Neural cell (in vitro differentiated cells): ENCODE results near the gene BABAM2.

Source experiments
- EP300 ChIP-seq: fragments of 450-650 bp; conservative IDR thresholded peaks from 2 replicates; pipeline ENCODE4 v1.6.1; 2014; ENCODE audit warnings: antibody characterized with exemption, mild to moderate bottlenecking, moderate library complexity; ENCODE audit not compliant: poor library complexity, severe bottlenecking
- EZH2 ChIP-seq: fragments of 200-600, 300-800 bp; shearing (Covaris generic), sonication (generic); IDR thresholded peaks from 2 replicates; pipeline ENCODE4 v1.6.1; 2014; ENCODE audit warnings: antibody characterized with exemption, low read length, borderline replicate concordance, mild to moderate bottlenecking; ENCODE audit not compliant: insufficient read depth, poor library complexity, severe bottlenecking
- MXI1 ChIP-seq: fragments of 450-650 bp; conservative IDR thresholded peaks from 2 replicates; pipeline ENCODE4 v1.6.1; 2014; ENCODE audit warnings: antibody characterized with exemption, mild to moderate bottlenecking; ENCODE audit not compliant: poor library complexity, severe bottlenecking
- POLR2AphosphoS5 ChIP-seq: IDR thresholded peaks from 2 replicates; pipeline ENCODE4 v1.6.1; 2012
- RAD21 ChIP-seq: fragments of 450-650 bp; conservative IDR thresholded peaks from 2 replicates; pipeline ENCODE4 v1.6.1; 2014; ENCODE audit warnings: antibody characterized with exemption, mild to moderate bottlenecking, moderate library complexity
- REST ChIP-seq: IDR thresholded peaks from 2 replicates; pipeline ENCODE4 v1.6.1; 2012; ENCODE audit warnings: borderline replicate concordance
- SMC3 ChIP-seq: fragments of 450-650 bp; conservative IDR thresholded peaks from 2 replicates; pipeline ENCODE4 v1.6.1; 2014; ENCODE audit warnings: antibody characterized with exemption, mild to moderate bottlenecking, moderate library complexity; ENCODE audit not compliant: poor library complexity
- TAF1 ChIP-seq: IDR thresholded peaks from 2 replicates; pipeline ENCODE4 v1.6.1; 2012; ENCODE audit warnings: low read depth
- TF ChIP-seq, protein P1 (sequence below): fragments of 450-650 bp; IDR thresholded peaks from 2 replicates; pipeline ENCODE4 v1.5.1; 2014; ENCODE audit warnings: antibody characterized with exemption, mild to moderate bottlenecking, moderate library complexity; ENCODE audit not compliant: poor library complexity, severe bottlenecking

GRCh38 chr2:27887111-27887510, 3.4 kb upstream of the BABAM2 start:
- TF ChIP-seq, protein P1, sequence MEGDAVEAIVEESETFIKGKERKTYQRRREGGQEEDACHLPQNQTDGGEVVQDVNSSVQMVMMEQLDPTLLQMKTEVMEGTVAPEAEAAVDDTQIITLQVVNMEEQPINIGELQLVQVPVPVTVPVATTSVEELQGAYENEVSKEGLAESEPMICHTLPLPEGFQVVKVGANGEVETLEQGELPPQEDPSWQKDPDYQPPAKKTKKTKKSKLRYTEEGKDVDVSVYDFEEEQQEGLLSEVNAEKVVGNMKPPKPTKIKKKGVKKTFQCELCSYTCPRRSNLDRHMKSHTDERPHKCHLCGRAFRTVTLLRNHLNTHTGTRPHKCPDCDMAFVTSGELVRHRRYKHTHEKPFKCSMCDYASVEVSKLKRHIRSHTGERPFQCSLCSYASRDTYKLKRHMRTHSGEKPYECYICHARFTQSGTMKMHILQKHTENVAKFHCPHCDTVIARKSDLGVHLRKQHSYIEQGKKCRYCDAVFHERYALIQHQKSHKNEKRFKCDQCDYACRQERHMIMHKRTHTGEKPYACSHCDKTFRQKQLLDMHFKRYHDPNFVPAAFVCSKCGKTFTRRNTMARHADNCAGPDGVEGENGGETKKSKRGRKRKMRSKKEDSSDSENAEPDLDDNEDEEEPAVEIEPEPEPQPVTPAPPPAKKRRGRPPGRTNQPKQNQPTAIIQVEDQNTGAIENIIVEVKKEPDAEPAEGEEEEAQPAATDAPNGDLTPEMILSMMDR, result no peak
- no peak for TF ChIP-seq POLR2AphosphoS5
- no peak for TF ChIP-seq RAD21
- TF ChIP-seq MXI1, result no peak
- TF ChIP-seq EZH2, result no peak
- no peak for TF ChIP-seq EP300
- TF ChIP-seq REST, result no peak
- TF ChIP-seq TAF1, result no peak
- no peak for TF ChIP-seq SMC3
